Ovary (tissue), 3 donors: Measurements from ENCODE around the gene PITPNB.

Experiments
- EP300 ChIP-seq: sonication (generic); formaldehyde crosslinking; IDR thresholded peaks from one replicate; pipeline ENCODE4 v1.6.1; 2017; ENCODE audit warnings: antibody characterized with exemption
- POLR2A ChIP-seq: fragments of 450-650 bp; IDR thresholded peaks from one replicate; pipeline ENCODE4 v1.6.1; 2017; ENCODE audit warnings: antibody characterized with exemption, mild to moderate bottlenecking, moderate library complexity
- TF ChIP-seq, protein P1 (sequence below), 3 donors: fragments of 450-650 bp in 2 of 3; fragments of 200-600 bp in 1 of 3; IDR thresholded peaks; one replicate each; pipeline versions ENCODE4 v1.5.1 to v1.8.0; 2016 to 2022; ENCODE audit warnings: antibody characterized with exemption in 3 of 3, mild to moderate bottlenecking in 1 of 3
- donor health status: DM: no; HTN: no; CAD: no.

DNA sequence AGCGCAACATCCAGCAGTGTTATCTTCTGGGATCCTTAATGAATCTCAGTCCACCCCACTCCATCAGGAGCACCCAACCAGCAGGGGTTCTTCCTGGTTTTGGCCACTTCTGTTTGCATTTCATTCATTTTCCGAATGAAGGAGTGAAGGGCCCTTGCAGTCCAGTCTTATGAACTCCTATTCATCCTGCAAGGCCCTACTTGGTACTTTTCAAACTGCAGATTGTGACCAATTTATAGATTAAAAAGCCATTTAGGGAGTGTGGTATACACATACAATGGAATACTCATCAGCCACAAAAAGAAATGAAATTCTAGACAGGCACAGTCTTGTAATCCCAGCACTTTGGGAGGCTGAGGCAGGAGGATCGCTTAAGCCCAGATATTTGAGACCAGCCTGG, 107.3 kb downstream of the PITPNB start:
- TF ChIP-seq, protein P1, sequence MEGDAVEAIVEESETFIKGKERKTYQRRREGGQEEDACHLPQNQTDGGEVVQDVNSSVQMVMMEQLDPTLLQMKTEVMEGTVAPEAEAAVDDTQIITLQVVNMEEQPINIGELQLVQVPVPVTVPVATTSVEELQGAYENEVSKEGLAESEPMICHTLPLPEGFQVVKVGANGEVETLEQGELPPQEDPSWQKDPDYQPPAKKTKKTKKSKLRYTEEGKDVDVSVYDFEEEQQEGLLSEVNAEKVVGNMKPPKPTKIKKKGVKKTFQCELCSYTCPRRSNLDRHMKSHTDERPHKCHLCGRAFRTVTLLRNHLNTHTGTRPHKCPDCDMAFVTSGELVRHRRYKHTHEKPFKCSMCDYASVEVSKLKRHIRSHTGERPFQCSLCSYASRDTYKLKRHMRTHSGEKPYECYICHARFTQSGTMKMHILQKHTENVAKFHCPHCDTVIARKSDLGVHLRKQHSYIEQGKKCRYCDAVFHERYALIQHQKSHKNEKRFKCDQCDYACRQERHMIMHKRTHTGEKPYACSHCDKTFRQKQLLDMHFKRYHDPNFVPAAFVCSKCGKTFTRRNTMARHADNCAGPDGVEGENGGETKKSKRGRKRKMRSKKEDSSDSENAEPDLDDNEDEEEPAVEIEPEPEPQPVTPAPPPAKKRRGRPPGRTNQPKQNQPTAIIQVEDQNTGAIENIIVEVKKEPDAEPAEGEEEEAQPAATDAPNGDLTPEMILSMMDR (IDR thresholded peaks at IDR 0.05), result no peak
- TF ChIP-seq POLR2A (no peak), EP300 (no peak)
